HG03108 (cell line): Measurements from ENCODE around the gene ZNF343.
"Not testable (repeated sequence)": the region's sequence is repeated elsewhere in the genome, so short reads cannot be mapped to it uniquely, and the experiment has no call there.

Source experiments
- ATAC-seq: cut with Tn5 transposase; IDR thresholded peaks from one replicate; pipeline ENCODE4 v1.9.1; 2021; ENCODE audit warnings: moderate library complexity; ENCODE audit not compliant: unreplicated experiment

Gene ZNF343

DNA sequence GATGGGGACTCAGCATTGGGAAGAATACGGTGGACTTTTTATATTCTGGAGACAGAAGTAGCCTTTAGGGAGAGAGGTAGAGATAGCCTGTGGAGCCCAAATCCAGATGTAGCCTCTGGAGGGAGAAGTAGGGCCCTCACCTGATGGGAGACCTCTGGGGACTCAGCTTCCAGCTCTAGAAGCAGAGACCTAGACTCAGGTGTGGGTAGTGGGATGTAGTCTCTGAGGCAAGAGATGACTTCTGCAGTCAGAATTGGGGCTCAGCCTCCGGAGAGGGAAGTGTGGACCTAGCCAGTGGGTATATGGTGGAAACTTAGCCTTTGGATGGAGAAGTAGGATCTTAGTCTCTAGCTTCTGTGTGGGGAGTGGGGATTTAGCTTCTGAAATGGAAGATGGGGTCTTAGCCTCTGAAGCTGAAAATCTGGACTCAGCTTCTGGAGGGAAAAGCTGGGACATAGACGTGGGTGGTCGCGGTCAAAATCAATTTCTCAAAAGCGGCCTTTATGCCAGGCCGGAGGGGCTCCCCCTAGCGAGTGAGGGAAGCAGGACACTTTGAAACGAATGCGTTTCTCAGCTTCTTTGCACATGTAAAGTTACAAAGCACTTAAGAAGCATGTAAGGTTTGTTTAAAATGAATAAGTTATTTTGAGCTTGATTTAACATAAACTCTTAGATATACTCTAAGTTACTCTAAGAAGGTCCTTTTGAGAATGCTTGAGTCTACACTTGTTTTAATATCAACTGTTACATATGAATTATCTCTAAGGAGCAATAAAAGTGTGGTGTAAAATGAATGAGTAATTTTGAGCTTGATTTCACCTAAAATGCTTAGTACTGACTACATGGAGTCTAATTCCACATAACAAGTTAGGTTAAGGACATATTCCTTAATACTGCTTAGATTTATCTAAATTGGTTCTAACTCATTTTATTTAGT, 12.9 kb upstream of the ZNF343 start:
- ATAC-seq, result no peak

DNA sequence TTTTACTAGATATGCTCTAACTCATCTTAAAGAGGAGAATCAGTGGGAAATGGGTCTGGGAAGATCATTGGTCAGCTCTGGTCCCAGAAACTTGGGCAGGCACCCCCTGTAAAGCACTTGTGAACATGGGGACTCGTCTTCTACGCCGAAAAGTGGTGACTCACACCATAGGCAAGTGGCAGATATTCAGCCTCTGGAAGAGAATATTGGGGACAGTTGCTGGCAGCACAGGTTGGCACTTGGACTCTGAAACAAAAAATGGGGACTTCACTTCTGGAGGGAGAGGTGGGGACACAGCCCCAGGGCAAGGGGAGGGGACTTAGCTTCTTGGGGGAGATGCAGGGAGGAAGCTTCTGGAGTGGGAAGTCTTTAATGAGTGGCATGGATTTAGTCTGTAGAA, 11.9 kb upstream of the ZNF343 start:
- no peak for ATAC-seq

DNA sequence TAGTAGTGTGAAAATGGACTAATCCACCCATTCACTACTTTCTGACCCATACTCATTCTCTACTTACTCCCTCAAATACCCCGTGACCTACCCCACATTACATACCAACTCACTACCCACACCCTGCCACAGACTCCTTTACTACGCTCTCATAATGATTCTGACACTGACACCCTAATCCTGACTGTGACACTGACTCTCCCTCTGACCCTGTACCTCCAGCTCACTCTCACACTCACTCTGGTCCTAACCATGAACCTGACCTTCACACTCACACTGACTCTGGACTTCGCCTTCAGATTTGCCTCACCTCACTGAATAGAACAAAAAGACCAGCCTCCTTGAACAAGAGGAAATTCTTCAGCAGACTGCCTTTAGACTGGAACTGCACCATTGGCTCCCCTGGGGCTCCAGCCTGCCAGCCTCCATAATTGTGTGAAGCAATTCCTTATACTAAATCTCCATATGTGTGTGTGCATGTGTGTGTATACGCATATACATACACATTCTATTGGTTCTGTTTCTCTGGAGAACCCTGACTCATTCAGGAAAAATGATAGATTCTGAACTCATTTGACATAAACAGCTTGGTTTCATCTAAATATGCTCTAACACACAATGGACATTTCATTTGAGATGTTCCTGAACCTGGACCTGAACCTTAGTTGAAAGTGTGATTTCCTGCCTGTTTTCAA, 10.5 kb upstream of the ZNF343 start:
- ATAC-seq, result no peak

DNA sequence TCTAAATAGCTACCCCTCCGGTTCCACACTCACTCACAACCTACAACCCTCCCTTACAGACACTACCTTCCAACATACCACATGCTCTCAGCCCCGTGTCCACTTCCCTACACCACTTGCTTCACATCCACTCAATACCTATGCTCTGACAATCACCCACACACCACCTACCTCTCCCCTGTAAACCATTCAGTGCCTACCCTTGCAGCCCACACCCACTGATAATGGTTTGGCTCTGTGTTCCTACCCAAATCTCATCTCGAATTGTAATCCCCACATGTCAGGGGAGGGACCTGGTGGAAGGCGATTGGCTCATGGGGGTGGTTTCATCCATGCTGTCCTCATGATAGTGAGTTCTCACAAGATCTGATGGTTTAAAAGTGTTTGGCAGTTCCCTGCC, 9.8 kb upstream of the ZNF343 start:
- ATAC-seq, result no peak

DNA sequence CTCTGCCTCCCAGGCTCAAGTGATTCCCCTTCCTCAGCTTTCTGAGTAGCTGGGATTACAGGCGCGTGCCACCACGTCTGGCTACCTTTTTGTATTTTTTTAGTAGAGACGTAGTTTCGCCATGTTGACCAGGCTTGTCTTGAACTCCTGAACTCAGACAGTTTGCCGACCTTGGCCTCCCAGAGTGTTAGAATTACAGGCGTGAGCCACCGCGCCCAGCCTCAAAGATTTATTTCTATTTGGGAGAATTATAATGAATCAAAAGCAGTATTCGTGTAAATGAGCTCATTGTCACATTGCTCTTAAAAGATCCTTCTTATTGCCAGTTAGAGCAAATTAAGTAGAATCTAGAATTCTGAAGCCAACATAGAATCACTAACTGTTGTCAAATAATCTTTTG, 9.4 kb upstream of the ZNF343 start:
- no peak for ATAC-seq

DNA sequence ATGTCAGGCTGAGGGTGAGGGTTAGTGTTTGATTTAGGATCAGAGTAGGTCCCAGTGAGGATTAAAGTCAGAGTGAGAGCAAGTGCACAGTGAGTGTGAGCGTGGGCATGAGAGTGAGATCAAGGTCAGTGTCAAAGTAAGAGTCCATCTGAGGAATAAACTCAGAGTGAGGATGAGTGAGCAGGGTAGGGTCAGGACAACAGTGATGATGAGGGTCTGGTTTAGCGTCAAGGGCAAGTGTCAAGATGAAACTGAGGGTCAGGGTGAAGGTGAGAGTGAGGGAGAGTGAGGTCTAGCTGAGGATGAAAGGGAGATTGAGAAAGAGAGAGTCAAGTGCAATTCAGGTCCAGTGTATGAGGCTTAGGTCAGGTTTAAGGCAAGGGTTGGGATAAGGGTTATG, 7.7 kb upstream of the ZNF343 start:
- ATAC-seq, result no peak

DNA sequence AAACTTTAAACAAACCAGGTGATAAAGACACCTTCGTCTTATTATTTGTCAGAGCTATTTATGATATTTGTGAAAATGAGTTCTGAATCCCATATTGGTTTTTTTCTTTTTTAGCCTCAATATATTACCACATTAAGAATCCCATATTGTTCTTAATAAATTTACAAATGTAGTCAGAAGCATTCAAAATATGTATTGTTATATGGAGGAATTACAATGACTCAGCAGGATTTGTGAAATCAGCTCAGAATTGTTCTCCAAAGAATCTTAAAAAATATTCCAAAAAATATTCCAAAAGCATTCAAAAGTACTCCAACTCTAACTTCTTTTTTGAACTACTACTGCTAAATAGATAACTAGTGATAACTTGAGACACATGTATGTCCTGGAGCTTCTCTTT, 6.5 kb upstream of the ZNF343 start:
- no peak for ATAC-seq

DNA sequence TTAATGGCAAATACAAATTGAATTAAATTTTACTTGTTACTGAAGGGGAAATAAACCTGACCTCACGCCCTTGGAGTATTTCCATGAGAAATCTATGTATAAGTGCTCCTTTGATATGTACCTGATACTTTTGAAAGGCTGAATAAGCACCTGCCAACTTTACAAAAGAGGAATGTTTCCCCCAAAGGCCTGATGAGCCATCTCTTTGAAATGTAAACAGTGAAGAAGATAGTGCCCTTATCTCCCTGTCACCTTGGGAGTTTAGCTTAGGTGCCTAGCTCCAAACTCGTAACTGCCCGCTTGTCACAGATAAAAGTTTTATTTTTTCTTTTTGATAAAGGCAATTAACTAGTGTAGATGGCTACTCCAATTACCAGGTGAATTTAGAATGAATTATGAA, 1.1 kb upstream of the ZNF343 start:
- ATAC-seq, result no peak

DNA sequence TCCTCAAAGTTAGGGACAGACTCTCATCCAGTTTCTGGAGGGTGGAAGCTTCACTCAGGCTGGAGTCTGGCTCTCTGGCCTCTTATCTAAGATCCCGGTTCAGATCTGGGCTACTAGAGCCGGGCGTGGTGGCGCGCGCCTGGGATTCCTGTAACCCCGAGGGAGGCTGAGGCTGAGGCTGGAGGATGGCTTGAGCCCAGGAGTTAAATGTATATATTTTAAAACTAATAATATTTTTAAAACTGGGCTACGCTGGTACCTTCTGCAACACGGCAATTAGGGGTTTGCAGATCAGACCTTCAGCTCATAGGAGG, 710 bp upstream of the ZNF343 start:
- no peak for ATAC-seq

DNA sequence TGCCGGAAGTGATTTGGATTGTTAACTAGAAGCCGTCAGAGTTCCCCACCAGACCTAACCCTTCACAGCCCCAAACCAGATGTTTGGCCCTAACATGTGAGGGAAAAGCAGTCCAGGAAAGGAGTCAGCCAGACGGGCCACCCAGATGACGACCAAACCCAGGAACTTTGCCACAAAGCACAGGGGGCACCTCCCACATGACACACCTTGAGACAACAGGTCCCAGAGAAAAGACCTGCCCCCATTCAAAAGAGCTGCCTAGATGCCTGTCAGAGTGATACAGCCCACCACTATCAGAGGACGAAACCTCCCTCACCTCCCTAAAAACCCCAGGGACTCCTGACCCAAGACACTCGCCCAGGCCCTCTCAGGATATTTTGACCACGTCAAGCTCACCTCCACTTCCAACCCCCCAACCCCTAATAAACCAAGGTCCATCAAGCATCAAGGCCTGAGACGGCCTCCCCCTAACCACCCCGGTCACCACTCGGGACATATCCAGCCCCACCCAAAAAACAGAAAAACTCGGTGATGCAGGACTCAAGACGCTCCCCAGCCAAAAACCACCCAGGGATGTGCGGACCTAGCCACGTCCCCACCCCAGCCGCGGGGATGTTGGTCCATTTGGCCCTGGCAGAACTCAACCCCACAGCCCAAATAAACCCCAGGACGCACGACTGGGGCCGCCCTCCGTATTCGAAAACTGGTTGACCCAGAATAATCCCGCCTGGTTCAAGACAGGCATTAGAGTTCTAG, 662 bp downstream of the ZNF343 start:
- peak; percentile 4 for ATAC-seq

DNA sequence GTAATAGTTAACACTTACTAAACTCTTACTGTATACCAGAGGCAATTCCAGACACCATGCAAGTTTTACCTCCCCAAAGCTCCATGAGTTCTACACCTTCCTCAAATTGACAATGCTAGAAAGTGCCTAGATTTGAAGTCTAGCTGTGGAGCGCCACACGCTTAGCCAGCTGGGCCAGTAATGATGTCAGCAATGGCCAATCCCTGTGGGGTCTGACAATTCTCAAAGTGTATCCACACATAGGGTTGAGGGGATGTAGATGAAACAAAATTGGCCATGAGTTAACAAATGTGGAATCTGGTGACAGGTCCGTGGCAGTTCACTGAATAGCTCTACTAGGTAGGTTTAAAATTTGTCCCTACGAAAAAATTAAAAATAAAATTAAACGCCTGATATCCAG, 1.3 kb downstream of the ZNF343 start:
- no peak for ATAC-seq

DNA sequence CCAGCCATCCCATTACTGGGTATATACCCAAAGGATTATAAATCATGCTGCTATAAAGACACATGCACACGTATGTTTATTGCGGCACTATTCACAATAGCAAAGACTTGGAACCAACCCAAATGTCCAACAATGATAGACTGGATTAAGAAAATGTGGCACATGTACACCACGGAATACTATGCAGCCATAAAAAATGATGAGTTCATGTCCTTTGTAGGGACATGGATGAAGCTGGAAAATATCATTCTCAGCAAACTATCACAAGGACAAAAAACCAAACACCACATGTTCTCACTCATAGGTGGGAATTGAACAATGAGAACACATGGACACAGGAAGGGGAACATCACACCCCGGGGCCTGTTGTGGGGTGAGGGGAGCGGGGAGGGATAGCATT, 2.3 kb downstream of the ZNF343 start:
- not testable (repeated sequence) for ATAC-seq

DNA sequence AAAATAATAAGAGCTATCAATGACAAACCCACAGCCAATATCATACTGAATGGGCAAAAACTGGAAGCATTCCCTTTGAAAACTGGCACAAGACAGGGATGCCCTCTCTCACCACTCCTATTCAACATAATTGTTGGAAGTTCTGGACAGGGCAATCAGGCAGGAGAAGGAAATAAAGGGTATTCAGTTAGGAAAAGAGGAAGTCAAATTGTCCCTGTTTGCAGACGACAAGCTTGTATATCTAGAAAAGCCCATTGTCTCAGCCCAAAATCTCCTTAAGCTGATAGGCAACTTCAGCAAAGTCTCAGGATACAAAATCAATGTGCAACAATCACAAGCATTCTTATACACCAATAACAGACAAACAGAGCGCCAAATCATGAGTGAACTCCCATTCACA, 3.9 kb downstream of the ZNF343 start:
- ATAC-seq, result not testable (repeated sequence)

DNA sequence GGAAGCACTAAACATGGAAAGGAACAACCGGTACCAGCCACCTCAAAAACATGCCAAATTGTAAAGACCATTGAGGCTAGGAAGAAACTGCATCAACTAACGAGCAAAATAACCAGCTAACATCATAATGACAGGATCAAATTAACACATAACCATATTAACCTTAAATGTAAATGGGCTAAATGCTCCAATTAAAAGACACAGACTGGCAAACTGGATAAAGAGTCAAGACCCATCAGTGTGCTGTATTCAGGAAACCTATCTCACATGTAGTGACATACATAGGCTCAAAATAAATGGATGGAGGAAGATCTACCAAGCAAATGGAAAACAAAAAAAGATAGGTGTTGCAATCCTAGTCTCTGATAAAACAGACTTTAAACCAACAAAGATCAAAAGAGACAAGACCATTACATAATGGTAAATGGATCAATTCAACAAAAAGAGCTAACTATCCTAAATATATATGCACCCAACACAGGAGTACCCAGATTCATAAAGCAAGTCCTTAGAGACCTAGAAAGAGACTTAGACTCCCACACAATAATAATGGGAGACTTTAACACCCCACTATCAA, 5.8 kb downstream of the ZNF343 start:
- not testable (repeated sequence) for ATAC-seq

DNA sequence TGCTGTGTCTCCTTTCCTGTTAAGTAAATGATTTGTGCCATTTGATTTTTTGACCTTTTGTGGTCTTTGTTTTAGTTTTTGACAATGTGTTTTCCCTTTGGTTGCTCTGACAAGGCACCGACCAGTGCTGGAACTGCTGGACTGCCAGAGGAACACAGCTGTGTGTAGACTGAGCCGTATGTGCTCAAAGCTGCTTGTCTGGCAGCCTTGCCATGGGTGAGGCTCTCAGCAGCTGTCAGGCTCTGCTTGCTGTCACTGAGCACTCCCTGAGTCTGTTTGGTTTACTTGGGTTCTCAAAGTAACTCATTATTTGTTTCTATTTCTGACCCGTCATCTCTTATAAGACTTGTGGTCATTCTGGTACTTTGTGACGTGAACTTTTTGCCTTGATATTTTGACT, 23.1 kb downstream of the ZNF343 start:
- ATAC-seq, result no peak

DNA sequence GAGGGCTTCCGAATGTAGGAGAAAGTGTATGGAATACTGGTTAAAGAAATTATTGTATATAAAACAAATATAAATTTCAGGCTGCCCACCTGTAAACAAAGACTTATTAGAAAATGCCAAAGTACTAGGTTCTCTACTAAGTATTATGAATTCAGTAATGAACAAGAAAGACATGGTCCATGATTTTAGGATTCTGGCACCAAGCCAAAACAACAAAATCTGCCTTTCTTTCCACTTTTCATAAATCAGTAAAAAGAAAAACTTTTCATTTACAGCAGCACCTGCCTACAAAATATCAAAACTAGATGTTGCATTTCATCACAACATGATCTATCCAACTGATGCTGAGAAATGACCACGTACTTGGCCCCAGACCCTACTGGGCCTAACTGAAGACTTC, 23.6 kb downstream of the ZNF343 start:
- no peak for ATAC-seq

DNA sequence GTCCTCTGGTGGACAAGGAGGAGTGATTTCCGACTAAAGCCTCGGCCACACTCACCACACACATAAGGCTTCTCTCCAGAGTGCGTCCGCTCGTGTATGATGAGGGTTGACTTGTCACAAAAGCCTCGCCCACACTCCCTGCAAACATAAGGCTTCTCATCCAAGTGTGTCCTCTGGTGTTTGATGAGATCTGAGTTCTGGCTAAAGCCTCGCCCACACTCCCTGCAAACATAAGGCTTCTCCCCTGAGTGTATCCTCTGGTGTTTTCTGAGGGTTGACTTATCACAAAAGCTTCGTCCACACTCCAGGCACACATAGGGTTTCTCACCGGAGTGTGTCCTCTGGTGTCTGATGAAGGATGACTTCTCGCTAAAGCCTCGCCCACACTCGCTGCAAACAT, 25.2 kb downstream of the ZNF343 start:
- ATAC-seq, result no peak

DNA sequence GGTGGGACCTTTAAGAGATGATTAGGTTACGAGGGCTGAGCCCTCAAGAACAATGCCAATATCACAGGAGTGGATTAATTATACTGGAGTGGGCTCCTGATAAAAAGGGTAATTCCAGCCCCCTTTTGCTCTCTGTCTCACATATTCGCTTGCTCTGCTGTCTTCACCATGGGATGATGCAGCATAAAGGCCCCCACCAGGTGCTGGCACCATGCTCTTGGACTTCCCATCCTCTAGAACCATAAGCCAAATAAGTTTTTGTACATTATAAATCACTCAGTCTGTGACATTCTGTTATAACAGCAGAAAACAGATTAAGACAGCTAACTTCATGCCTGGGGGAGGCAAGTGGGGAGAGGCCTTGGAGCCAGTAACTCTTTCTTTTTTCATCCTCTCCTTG, 28.3 kb downstream of the ZNF343 start:
- ATAC-seq, result no peak

DNA sequence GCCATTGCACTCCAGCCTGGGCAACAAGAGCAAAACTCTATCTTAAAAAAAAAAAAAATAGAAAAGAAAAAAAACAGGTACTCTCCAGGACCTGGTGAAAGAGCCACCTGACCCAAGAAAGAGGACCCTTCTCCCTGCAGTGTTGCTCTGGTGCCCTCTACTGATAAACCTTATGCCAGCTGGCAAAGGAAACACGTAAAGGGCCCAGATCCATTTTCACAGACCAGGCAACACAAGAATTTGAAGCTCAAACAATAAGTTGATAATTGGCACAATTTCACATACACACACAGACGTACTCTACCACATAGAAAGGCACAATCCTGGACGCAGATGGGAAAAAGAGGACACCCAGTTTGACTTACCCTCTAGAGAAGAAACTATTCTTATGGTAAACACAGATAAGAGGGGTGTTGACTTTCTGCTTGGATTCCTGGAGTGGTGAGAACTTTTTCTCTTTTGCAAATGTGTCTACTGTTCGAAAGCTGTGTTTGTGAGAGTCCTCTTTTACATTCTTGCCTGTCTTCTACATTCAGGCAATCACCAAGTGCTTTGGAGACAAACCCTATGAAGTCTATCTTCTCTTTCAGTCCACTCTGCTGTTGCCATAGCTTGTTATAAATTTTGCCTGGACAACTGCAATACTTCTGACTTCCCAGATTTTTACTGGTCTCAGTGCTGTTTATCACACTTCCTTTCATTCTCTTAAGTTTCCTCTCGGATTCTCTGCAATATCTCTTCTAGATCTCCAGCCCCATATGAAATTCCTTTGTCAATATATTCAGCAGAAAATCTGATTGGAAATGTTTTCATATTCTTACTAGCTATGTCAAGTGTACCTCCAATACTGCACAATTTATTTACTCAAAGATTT, 31.7 kb downstream of the ZNF343 start:
- no peak for ATAC-seq
